A549 (cell line): Measurements from ENCODE around the gene LRRC8E. TPM values are rescaled to one million over a fixed set of nuclear protein-coding genes. Genes with fewer than 3 reads are reported as not detected.

Experiments used
- ATAC-seq, 2 experiments: fragments of 200-7000 bp in 1 of 2; fragments of >200 bp in 1 of 2; cut with Nextera tagmentation in 1 of 2; cut with Tn5 transposase in 1 of 2; 3 replicates each; pipeline versions ENCODE4 v1.8.0 to v1.9.1; 2018 to 2020; ENCODE audit warnings: mild to moderate bottlenecking in 1 of 2, moderate library complexity in 1 of 2
- CTCF ChIA-PET: fragments of 300-600 bp; sonication (Branson Sonifier 250); formaldehyde crosslinking; extraction: SDS; loops from one replicate; lab custom pipeline; 2021; ENCODE audit warnings: antibody characterized with exemption, inconsistent platforms; lab: Yijun Ruan, JAX
- POLR2A ChIA-PET: fragments of 350-600 bp; formaldehyde crosslinking; extraction: SDS; loops from one replicate; lab custom pipeline; 2021; ENCODE audit warnings: antibody characterized with exemption, inconsistent platforms; lab: Yijun Ruan, JAX
- DNase-seq, 2 experiments: peaks; one replicate each; pipeline versions ENCODE4 v3.0.0 to v3.0.0-alpha.2; 2011 to 2016; ENCODE audit warnings: low read depth in 1 of 2, low spot score in 1 of 2
- FAIRE-seq: peaks from 2 replicates; lab custom pipeline; 2011; peaks lifted over from hg19 to GRCh38; lab: Jason Lieb, UNC
- H3K27ac ChIP-seq, 2 experiments: fragments of >200 bp; sonication (Bioruptor Twin); formaldehyde crosslinking; 3 replicates each; pipeline ENCODE4 v1.5.1; 2016 to 2017
- H3K4me1 ChIP-seq: fragments of >200 bp; sonication (Bioruptor Twin); formaldehyde crosslinking; 3 replicates; pipeline ENCODE4 v1.6.1; 2016
- H3K4me2 ChIP-seq: fragments of >200 bp; sonication (Bioruptor Twin); formaldehyde crosslinking; 3 replicates; pipeline ENCODE4 v1.6.1; 2016
- H3K4me3 ChIP-seq: fragments of >200 bp; sonication (Bioruptor Twin); formaldehyde crosslinking; 3 replicates; pipeline ENCODE4 v1.5.1; 2016
- H3K9me3 ChIP-seq: fragments of >200 bp; sonication (Bioruptor Twin); formaldehyde crosslinking; 3 replicates; pipeline ENCODE4 v1.6.1; 2016
- CBX8 ChIP-seq: fragments of 200-600 bp; sonication (generic); IDR thresholded peaks from 2 replicates; pipeline ENCODE4 v1.6.1; 2016
- CHD4 ChIP-seq: fragments of 200-600 bp; sonication (generic); IDR thresholded peaks from 2 replicates; pipeline ENCODE4 v1.6.1; 2016; ENCODE audit warnings: antibody characterized with exemption, mild to moderate bottlenecking, borderline replicate concordance
- ESRRA ChIP-seq: fragments of 150-350 bp; IDR thresholded peaks from 2 replicates; pipeline ENCODE4 v1.6.1; 2014; ENCODE audit warnings: mild to moderate bottlenecking, low read length, borderline replicate concordance
- FOSB ChIP-seq: fragments of 250-450 bp; sonication (Bioruptor Pico); IDR thresholded peaks from 2 replicates; pipeline ENCODE4 v1.5.0; 2020; ENCODE audit warnings: mild to moderate bottlenecking, moderate library complexity
- GATA3 ChIP-seq: IDR thresholded peaks from 2 replicates; pipeline ENCODE4 v1.6.1; 2012; ENCODE audit warnings: borderline replicate concordance
- HEYL ChIP-seq: fragments of 250-450 bp; sonication (Bioruptor Pico); IDR thresholded peaks from 2 replicates; pipeline ENCODE4 v1.8.0; 2021; ENCODE audit warnings: mild to moderate bottlenecking, moderate library complexity
- HOXB13 ChIP-seq: fragments of 250-450 bp; sonication (Bioruptor Pico); IDR thresholded peaks from 2 replicates; pipeline ENCODE4 v1.5.0; 2020; ENCODE audit warnings: low read depth, mild to moderate bottlenecking, moderate library complexity
- HOXB5 ChIP-seq: fragments of 250-450 bp; sonication (Bioruptor Pico); IDR thresholded peaks from 2 replicates; pipeline ENCODE4 v1.5.0; 2020; ENCODE audit warnings: mild to moderate bottlenecking, moderate library complexity
- JUN ChIP-seq, 2 experiments: fragments of >200 bp; sonication (Bioruptor Twin); formaldehyde crosslinking; IDR thresholded peaks; 2 replicates in 1 of 2; 3 replicates in 1 of 2; pipeline ENCODE4 v1.6.1; 2016 to 2017
- KDM5A ChIP-seq: fragments of 200-600 bp; sonication (generic); IDR thresholded peaks from 2 replicates; pipeline ENCODE4 v1.6.1; 2016; ENCODE audit warnings: antibody characterized with exemption, mild to moderate bottlenecking
- MAFK ChIP-seq: fragments of 450-650 bp; IDR thresholded peaks from 2 replicates; pipeline ENCODE4 v1.6.1; 2014; ENCODE audit not compliant: partially characterized antibody
- NFE2L2 ChIP-seq: fragments of 150-350 bp; conservative IDR thresholded peaks from 2 replicates; pipeline ENCODE4 v1.6.1; 2014; ENCODE audit warnings: low read length
- NPAS2 ChIP-seq: fragments of 250-450 bp; sonication (Bioruptor Pico); IDR thresholded peaks from 2 replicates; pipeline ENCODE4 v1.8.0; 2022; ENCODE audit warnings: mild to moderate bottlenecking, moderate library complexity, borderline replicate concordance
- PHF8 ChIP-seq: fragments of 200-600 bp; sonication (generic); IDR thresholded peaks from 2 replicates; pipeline ENCODE4 v1.6.1; 2016; ENCODE audit warnings: low read depth, mild to moderate bottlenecking, antibody characterized with exemption, moderate library complexity, borderline replicate concordance
- POLR2A ChIP-seq: IDR thresholded peaks from 2 replicates; pipeline ENCODE4 v1.6.1; 2012; ENCODE audit warnings: mild to moderate bottlenecking, low read length
- RAD21 ChIP-seq, 2 experiments: fragments of >200 bp in 1 of 2; sonication (Bioruptor Twin) in 1 of 2; formaldehyde crosslinking in 1 of 2; IDR thresholded peaks in 1 of 2; conservative IDR thresholded peaks in 1 of 2; 2 replicates in 1 of 2; 3 replicates in 1 of 2; pipeline ENCODE4 v1.6.1; 2012 to 2018; ENCODE audit warnings: inconsistent platforms in 1 of 2
- RARB ChIP-seq: fragments of 250-450 bp; sonication (Bioruptor Pico); IDR thresholded peaks from 2 replicates; pipeline ENCODE4 v1.8.0; 2021; ENCODE audit warnings: mild to moderate bottlenecking, moderate library complexity
- RFX5 ChIP-seq: fragments of 450-650 bp; IDR thresholded peaks from 2 replicates; pipeline ENCODE4 v1.7.1; 2014; ENCODE audit warnings: antibody characterized with exemption, mild to moderate bottlenecking, moderate library complexity
- RNF2 ChIP-seq: fragments of 200-600 bp; sonication (generic); IDR thresholded peaks from 2 replicates; pipeline ENCODE4 v1.6.1; 2016; ENCODE audit warnings: low read depth, mild to moderate bottlenecking, antibody characterized with exemption, moderate library complexity, borderline replicate concordance
- SMC3 ChIP-seq: fragments of >200 bp; sonication (Bioruptor Twin); formaldehyde crosslinking; IDR thresholded peaks from 3 replicates; pipeline ENCODE4 v1.6.1; 2018; ENCODE audit warnings: inconsistent platforms
- SREBF2 ChIP-seq: fragments of 450-650 bp; IDR thresholded peaks from 2 replicates; pipeline ENCODE4 v1.6.1; 2014; ENCODE audit warnings: mild to moderate bottlenecking, moderate library complexity
- TFCP2L1 ChIP-seq: fragments of 250-450 bp; sonication (Bioruptor Pico); IDR thresholded peaks from 2 replicates; pipeline ENCODE4 v1.5.0; 2021; ENCODE audit warnings: mild to moderate bottlenecking
- WGBS: methylation state at CpG from one replicate; pipeline ENCODE4 v1.1.6; 2017; ENCODE audit errors: missing lambda C conversion rate; 5-methylcytosine and 5-hydroxymethylcytosine counted together
- polyA plus RNA-seq, 4 experiments: library from polyadenylated mRNA; depleted of rRNA in 3 of 4; stranded (reverse); fragments of >200 nt; fragmentation: RNase III in 1 of 4; extraction: RNeasy Plus Mini Kit Qiagen cat#74134 plus additional on column Dnase treatment in 1 of 4; gene quantifications; 2 replicates in 3 of 4; 3 replicates in 1 of 4; pipeline ENCODE4 v1.2.3, GENCODE V29; 2011 to 2017
- TF ChIP-seq, protein P1 (sequence below): fragments of 250-450 bp; sonication (Bioruptor Pico); IDR thresholded peaks from 2 replicates; pipeline ENCODE4 v1.5.0; 2020; ENCODE audit warnings: low read depth, mild to moderate bottlenecking, moderate library complexity
- TF ChIP-seq, protein P2 (sequence below): fragments of 150-350 bp; IDR thresholded peaks from 2 replicates; pipeline ENCODE4 v1.6.1; 2014; ENCODE audit warnings: low read depth, mild to moderate bottlenecking, low read length
- TF ChIP-seq, protein P3 (sequence below): fragments of >200 bp; sonication (Bioruptor Twin); formaldehyde crosslinking; IDR thresholded peaks from 2 replicates; pipeline ENCODE4 v1.6.1; 2016

Gene LRRC8E
- polyA plus RNA-seq, 2 of the 4 experiments (the other 2 are of a cell fraction), result 4.0 to 4.4 TPM

DNA sequence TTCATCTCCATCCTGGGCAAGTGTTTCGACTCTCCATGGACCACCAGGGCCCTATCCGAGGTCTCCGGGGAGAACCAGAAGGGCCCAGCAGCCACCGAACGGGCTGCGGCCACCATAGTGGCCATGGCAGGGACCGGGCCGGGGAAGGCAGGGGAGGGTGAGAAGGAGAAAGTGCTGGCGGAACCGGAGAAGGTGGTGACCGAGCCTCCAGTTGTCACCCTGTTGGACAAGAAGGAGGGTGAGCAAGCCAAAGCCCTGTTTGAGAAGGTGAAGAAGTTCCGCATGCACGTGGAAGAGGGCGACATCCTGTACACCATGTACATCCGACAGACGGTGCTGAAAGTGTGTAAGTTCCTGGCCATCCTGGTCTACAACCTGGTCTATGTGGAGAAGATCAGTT is 10.7 kb downstream of the LRRC8E start:
- no peak for DNase-seq
- no peak for TF ChIP-seq NFE2L2
- no peak for TF ChIP-seq RAD21 (conservative IDR thresholded peaks at IDR 0.05 in 1 of 2, IDR thresholded peaks at IDR 0.05 in 1 of 2)
- no peak for TF ChIP-seq HOXB13 (CRISPR knock-in tag)
- TF ChIP-seq SREBF2, result no peak
- no peak for TF ChIP-seq KDM5A
- TF ChIP-seq RFX5, result no peak
- TF ChIP-seq HEYL (CRISPR knock-in tag), result no peak
- no peak for TF ChIP-seq RNF2
- no peak for TF ChIP-seq JUN (IDR thresholded peaks at IDR 0.05)
- no peak for TF ChIP-seq CBX8
- no peak for TF ChIP-seq SMC3
- TF ChIP-seq, protein P1, sequence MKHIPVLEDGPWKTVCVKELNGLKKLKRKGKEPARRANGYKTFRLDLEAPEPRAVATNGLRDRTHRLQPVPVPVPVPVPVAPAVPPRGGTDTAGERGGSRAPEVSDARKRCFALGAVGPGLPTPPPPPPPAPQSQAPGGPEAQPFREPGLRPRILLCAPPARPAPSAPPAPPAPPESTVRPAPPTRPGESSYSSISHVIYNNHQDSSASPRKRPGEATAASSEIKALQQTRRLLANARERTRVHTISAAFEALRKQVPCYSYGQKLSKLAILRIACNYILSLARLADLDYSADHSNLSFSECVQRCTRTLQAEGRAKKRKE (CRISPR knock-in tag), result no peak
- Histone ChIP-seq H3K4me1 (no peaks in the 10 kb centered on the region), H3K4me3 (no peak overlapping the region), H3K27ac (no peak overlapping the region), H3K4me2 (no peak overlapping the region), H3K9me3 (no peaks in the 10 kb centered on the region)
- FAIRE-seq, result no peak
- ChIA-PET CTCF (interaction anchor here (0.9 to 2.6 kb wide), 4 partner anchors 13 to 218 kb away, joined by 3 to 13 read pairs (median 4); partner anchors contain the start of gene TRAPPC5), POLR2A (no interaction called here)
- WGBS, result 83% methylated on average over 12 of the region's 16 CpGs
- no peak for ATAC-seq

DNA sequence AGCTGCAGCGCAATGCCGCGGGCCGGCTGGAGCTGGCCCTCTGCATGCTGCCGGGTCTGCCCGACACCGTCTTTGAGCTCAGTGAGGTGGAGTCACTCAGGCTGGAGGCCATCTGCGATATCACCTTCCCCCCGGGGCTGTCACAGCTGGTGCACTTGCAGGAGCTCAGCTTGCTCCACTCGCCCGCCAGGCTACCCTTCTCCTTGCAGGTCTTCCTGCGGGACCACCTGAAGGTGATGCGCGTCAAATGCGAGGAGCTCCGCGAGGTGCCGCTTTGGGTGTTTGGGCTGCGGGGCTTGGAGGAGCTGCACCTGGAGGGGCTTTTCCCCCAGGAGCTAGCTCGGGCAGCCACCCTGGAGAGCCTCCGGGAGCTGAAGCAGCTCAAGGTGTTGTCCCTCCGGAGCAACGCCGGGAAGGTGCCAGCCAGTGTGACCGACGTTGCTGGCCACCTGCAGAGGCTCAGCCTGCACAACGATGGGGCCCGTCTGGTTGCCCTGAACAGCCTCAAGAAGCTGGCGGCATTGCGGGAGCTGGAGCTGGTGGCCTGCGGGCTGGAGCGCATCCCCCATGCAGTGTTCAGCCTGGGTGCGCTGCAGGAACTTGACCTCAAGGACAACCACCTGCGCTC is 11.6 kb downstream of the LRRC8E start:
- WGBS, result 94% methylated on average over 16 of the region's 34 CpGs
- Histone ChIP-seq H3K9me3 (no peaks in the 10 kb centered on the region), H3K4me1 (peaks cover 2% of the 10 kb centered on the region; the same call in 2 of the 3 replicates), H3K4me2 (no peak overlapping the region)
- no peak for FAIRE-seq
- no peak for ATAC-seq
- no peak for DNase-seq
- CTCF ChIA-PET, result interaction anchor here (0.5 to 3.3 kb wide), 8 partner anchors 9 to 47 kb away, joined by 3 to 13 read pairs (median 4); partner anchors contain the start of gene LRRC8E
- TF ChIP-seq FOSB (CRISPR knock-in tag), result no peak
- TF ChIP-seq HEYL (CRISPR knock-in tag), result no peak
- no peak for TF ChIP-seq MAFK
- TF ChIP-seq, protein P2, sequence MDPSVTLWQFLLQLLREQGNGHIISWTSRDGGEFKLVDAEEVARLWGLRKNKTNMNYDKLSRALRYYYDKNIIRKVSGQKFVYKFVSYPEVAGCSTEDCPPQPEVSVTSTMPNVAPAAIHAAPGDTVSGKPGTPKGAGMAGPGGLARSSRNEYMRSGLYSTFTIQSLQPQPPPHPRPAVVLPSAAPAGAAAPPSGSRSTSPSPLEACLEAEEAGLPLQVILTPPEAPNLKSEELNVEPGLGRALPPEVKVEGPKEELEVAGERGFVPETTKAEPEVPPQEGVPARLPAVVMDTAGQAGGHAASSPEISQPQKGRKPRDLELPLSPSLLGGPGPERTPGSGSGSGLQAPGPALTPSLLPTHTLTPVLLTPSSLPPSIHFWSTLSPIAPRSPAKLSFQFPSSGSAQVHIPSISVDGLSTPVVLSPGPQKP, result no peak
- no peak for TF ChIP-seq RNF2
- TF ChIP-seq CHD4, result no peak
- no peak for TF ChIP-seq POLR2A
- TF ChIP-seq HOXB5 (CRISPR knock-in tag), result no peak
- no peak for TF ChIP-seq SREBF2
- no peak for TF ChIP-seq GATA3
- TF ChIP-seq, all 56 proteins: peak for 0
- Histone ChIP-seq H3K27ac (no peak overlapping the region), H3K4me3 (no peak overlapping the region)
- POLR2A ChIA-PET, result no interaction called here

DNA sequence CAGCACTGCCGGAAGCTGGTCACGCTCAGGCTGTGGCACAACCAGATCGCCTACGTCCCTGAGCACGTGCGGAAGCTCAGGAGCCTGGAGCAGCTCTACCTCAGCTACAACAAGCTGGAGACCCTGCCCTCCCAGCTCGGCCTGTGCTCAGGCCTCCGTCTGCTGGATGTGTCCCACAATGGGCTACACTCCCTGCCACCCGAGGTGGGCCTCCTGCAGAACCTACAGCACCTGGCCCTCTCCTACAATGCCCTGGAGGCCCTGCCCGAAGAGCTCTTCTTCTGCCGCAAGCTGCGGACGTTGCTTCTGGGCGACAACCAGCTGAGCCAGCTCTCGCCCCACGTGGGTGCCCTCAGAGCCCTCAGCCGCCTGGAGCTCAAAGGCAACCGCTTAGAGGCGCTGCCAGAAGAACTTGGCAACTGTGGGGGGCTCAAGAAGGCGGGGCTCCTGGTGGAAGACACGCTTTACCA is 12.1 kb downstream of the LRRC8E start:
- CTCF ChIA-PET, result interaction anchor here (0.7 to 3.3 kb wide), 6 partner anchors 8 to 47 kb away, joined by 3 to 13 read pairs (median 6); partner anchors contain the start of gene LRRC8E
- Histone ChIP-seq H3K9me3 (no peaks in the 10 kb centered on the region), H3K27ac (no peak overlapping the region), H3K4me1 (peaks cover 7% of the 10 kb centered on the region), H3K4me3 (no peak overlapping the region), H3K4me2 (no peak overlapping the region)
- ATAC-seq (no peak), DNase-seq (no peak), FAIRE-seq (no peak)
- WGBS, result 92% methylated on average over 9 of the region's 21 CpGs
- POLR2A ChIA-PET, result no interaction called here
- no peak for TF ChIP-seq HEYL (CRISPR knock-in tag)
- TF ChIP-seq, protein P3, sequence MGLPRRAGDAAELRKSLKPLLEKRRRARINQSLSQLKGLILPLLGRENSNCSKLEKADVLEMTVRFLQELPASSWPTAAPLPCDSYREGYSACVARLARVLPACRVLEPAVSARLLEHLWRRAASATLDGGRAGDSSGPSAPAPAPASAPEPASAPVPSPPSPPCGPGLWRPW, result no peak
- TF ChIP-seq NPAS2 (CRISPR knock-in tag), result no peak
- TF ChIP-seq HOXB13 (CRISPR knock-in tag), result no peak
- no peak for TF ChIP-seq KDM5A
- no peak for TF ChIP-seq TFCP2L1 (CRISPR knock-in tag)
- TF ChIP-seq, protein P2, result no peak
- TF ChIP-seq GATA3, result no peak
- TF ChIP-seq CHD4, result no peak
- TF ChIP-seq PHF8, result no peak
- no peak for TF ChIP-seq RARB (CRISPR knock-in tag)
- no peak for TF ChIP-seq NFE2L2
- TF ChIP-seq ESRRA, result no peak
